ENCODE results near the gene UBE2V1.

UBE2V1 gene

DNA sequence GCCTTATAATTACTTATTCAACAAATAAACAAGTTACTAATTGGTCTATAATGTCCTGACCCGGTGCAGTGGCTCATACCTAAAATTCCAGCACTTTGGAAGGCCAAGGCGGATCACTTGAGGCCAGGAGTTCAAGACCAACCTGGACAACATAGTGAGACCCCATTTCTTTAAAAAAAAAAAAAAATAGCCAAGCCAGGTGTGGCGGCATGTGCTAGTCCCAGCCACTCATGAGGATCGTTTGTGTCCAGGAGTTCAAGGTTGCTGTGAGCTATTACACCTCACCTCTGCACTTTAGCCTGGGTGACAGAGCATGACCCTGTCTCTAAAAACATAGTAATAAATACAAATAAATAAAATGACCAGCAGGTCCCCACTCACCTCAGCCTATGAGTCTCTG lies 9.8 kb upstream of the UBE2V1 start:
- TF ChIP-seq, protein P1, sequence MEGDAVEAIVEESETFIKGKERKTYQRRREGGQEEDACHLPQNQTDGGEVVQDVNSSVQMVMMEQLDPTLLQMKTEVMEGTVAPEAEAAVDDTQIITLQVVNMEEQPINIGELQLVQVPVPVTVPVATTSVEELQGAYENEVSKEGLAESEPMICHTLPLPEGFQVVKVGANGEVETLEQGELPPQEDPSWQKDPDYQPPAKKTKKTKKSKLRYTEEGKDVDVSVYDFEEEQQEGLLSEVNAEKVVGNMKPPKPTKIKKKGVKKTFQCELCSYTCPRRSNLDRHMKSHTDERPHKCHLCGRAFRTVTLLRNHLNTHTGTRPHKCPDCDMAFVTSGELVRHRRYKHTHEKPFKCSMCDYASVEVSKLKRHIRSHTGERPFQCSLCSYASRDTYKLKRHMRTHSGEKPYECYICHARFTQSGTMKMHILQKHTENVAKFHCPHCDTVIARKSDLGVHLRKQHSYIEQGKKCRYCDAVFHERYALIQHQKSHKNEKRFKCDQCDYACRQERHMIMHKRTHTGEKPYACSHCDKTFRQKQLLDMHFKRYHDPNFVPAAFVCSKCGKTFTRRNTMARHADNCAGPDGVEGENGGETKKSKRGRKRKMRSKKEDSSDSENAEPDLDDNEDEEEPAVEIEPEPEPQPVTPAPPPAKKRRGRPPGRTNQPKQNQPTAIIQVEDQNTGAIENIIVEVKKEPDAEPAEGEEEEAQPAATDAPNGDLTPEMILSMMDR (IDR thresholded peaks at IDR 0.05; ENCODE audit: control insufficient read depth, insufficient read depth, low read depth, low read length, missing control alignments): no peak
- no peak for DNase-seq (ENCODE audit: low read depth)

DNA sequence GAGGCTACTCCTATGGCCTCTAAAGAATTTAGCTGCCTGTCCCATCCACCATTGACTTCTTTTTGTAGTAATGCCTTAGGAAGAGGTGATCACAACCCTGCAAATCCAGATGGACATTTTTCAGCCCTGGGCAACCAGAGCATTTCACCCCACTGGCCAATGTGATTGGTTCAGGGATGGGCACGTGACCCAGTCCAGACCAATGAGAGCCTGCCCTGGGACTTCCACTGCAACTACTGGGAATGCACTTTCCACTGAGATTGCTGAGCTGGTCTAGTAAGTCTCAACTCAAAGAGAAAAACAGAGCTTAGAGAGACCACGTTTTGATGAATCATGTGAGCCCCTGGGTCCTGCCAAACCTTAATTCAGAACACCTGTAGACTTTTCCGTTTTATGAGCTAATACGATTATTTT lies 8.9 kb upstream of the UBE2V1 start:
- H3K4me3 ChIP-seq (ENCODE audit: control insufficient read depth, low read depth, low read length): no peak overlapping the region
- TF ChIP-seq, protein P1 (IDR thresholded peaks at IDR 0.05; ENCODE audit: control insufficient read depth, insufficient read depth, low read depth, low read length, missing control alignments): no peak
- DNase-seq (ENCODE audit: low read depth): peak; percentile 57

More for the DNA sequence above, 9.8 kb upstream of the UBE2V1 start:
- H3K4me3 ChIP-seq (ENCODE audit: control insufficient read depth, low read depth, low read length): no peak overlapping the region

DNA sequence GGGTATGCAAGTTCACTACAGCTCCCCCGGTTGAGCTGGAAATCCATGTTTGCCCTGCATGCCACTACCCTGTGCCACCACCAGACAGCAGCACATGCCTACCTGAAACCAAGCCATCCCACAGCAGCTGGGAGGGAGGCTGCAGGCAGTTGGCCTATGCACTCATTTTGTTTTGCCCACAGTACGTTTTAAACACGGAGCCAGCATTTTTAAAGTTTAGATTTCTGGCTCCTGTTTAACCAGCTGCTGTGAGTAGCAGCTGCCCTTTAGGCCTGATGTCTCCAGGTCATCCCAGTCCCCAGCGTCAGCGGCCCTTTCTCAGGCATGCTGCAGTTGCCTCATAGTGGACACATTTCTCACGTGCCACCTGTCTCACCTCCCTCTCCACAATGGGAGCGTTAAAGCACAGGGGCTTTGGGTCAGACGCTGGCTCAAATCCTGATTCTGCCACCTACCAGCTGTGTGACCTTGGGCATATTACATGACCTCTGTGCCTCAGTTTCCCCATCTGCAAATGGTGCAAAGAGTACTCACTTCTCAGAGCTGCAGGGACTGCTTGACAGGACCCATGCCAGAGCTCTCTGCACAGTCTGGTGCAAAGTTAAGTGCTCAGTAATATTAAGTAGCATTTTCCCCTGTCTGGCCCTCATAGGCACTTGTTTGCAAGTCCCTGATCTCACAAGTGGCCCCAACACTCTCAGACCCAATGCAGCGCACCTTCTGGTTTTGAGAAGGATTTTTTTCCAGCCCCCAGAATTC lies 8.2 kb upstream of the UBE2V1 start:
- no peak for DNase-seq (ENCODE audit: low read depth)
- H3K4me3 ChIP-seq (ENCODE audit: control insufficient read depth, low read depth, low read length): no peak overlapping the region
- TF ChIP-seq, protein P1 (IDR thresholded peaks at IDR 0.05; ENCODE audit: control insufficient read depth, insufficient read depth, low read depth, low read length, missing control alignments): peak; percentile 92

DNA sequence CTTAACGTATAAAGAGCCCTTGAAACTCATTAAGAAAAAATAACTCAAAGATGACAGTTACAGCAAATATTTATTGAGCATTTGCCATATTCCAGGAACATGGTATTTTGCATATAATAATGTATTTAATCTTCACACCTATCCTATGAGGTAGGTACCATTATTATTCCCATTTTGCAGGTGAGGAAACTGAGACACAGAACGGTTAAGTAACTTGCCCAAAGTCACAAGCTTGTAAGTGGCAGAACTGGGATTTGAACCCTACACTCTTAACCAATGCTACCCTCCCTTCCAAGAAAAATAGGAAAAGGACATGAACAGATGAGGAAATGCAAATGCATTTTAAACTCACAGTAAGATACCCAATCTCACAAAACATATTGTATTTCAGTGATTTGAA lies 5.3 kb upstream of the UBE2V1 start:
- DNase-seq (ENCODE audit: low read depth): no peak
- TF ChIP-seq, protein P1 (IDR thresholded peaks at IDR 0.05; ENCODE audit: control insufficient read depth, insufficient read depth, low read depth, low read length, missing control alignments): no peak
- no peak overlapping the region for H3K4me3 ChIP-seq (ENCODE audit: control insufficient read depth, low read depth, low read length)

DNA sequence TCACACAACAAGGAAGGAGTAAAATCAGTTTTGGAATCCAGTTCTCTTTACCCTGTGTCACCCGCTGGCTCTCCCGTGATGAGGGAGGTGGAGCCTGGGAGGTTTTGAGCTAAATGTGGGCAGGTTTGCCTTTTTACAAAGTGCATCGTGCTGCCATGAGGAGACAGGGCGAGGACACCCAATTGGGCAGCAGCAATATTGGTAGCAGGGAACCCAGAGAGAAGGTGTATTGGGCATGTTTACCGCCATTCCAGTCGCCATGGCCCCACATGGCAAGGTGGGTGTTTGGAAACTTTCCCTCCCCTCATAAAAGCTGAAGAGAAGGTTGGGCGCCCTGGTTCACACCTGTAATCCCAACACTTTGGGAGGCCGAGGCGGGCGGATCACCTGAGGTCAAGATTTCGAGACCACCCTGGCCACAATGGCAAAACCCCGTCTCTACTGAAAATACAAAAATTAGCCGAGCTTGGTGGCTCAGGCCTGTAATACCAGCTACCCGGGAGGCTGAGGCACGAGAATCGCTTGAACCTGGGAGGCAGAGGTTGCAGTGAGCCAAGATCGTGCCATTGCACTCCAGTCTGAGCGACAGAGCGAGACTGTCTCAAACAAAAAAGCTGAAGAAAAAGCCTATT lies 3.5 kb upstream of the UBE2V1 start:
- TF ChIP-seq, protein P1 (IDR thresholded peaks at IDR 0.05; ENCODE audit: control insufficient read depth, insufficient read depth, low read depth, low read length, missing control alignments): no peak
- DNase-seq (ENCODE audit: low read depth): no peak
- peak overlapping the region; percentile 39; the same call in 1 of the 2 replicates for H3K4me3 ChIP-seq (ENCODE audit: control insufficient read depth, low read depth, low read length)

DNA sequence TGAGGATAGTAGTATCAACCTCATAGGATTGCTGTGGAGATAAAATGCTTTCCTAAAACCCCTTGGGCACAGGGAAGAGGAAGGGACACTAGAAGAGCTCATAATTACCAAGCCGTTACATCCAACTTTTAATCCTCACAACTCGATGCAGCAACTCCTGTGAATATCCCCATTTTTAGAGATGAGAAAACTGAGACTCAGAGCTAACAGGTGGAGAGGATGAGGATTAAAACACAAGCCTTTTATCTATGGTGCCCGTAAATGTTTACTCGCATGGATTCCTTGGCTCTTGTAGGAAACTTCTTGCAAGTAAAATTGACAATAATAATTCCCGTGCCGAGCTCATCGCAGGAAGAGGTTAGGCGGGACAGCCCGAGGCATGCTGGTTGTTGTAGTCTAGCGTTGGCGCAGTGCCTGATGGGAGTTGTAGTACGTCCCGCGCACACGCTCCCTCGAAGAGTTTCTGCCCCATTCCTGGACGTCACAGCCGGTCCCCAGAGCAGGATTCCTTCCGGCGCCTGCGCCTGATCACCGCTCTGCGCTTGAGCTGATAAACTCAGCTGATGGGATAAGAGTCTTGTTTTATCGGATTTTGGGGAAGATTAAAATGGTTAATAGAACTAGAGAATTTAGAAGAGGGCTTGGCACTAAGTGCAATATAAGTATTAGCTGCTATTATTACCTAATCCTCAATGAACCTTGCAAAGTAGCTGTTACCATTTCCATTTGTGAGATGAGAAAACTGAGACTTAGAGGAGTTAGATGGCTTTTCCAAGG lies 2.8 kb upstream of the UBE2V1 start:
- peak; percentile 87 for DNase-seq (ENCODE audit: low read depth)
- H3K4me3 ChIP-seq (ENCODE audit: control insufficient read depth, low read depth, low read length): peak overlapping the region; percentile 39
- TF ChIP-seq, protein P1 (IDR thresholded peaks at IDR 0.05; ENCODE audit: control insufficient read depth, insufficient read depth, low read depth, low read length, missing control alignments): no peak
